K562 (cell line): ENCODE measurements around the gene NRXN3. TPM values are rescaled to one million over a fixed set of nuclear protein-coding genes. Genes with fewer than 3 reads are reported as not detected.

Experiments used
- ATAC-seq: fragments of 200-7000 bp; cut with Tn5 transposase; 3 replicates; pipeline ENCODE4 v1.9.1; 2020; ENCODE audit warnings: moderate library complexity
- BruUV-seq: library from RNA; stranded (reverse); fragments of 400-500 nt; replicated peaks from 2 replicates; lab custom pipeline; 2021; lab: Mats Ljungman, UMichigan
- CTCF ChIA-PET: fragments of 300-600 bp; formaldehyde crosslinking; extraction: SDS; loops from one replicate; lab custom pipeline; 2021; ENCODE audit warnings: low intra/inter-chr PET ratio; lab: Yijun Ruan, JAX
- POLR2A ChIA-PET: fragments of 300-600, 350-650 bp; sonication (Branson Sonifier 250); formaldehyde crosslinking; extraction: SDS; loops from one replicate; lab custom pipeline; 2021; ENCODE audit warnings: antibody characterized with exemption, inconsistent platforms; lab: Yijun Ruan, JAX
- DNase-seq, 4 experiments: peaks; one replicate each; pipeline versions ENCODE4 v3.0.0 to v3.0.0-alpha.2; 2011 to 2018; ENCODE audit warnings: low spot score in 3 of 4, mixed read lengths in 3 of 4; ENCODE audit errors: extremely low read depth in 1 of 4
- FAIRE-seq: peaks from 2 replicates; lab custom pipeline; 2011; peaks lifted over from hg19 to GRCh38; lab: Jason Lieb, UNC
- H2AFZ ChIP-seq: 2 replicates; pipeline ENCODE4 v1.6.0; 2011; ENCODE audit warnings: low read depth, low read length, control low read depth, inconsistent platforms
- H3K27ac ChIP-seq: fragments of 200-600 bp; 3 replicates; pipeline ENCODE4 v1.8.0; 2011; ENCODE audit warnings: low read depth, mild to moderate bottlenecking, control low read depth, inconsistent platforms, low read length, moderate library complexity, mixed read lengths; ENCODE audit errors: extremely low read depth
- H3K27me3 ChIP-seq, 2 experiments: fragments of 300-600 bp in 1 of 2; 2 replicates in 1 of 2; 3 replicates in 1 of 2; pipeline versions ENCODE4 v1.6.0 to v1.8.0; 2011; ENCODE audit warnings: inconsistent platforms in 2 of 2, low read length in 2 of 2, mild to moderate bottlenecking in 1 of 2, mixed read lengths in 1 of 2, moderate library complexity in 1 of 2; ENCODE audit not compliant: control insufficient read depth in 2 of 2, insufficient read depth in 2 of 2
- H3K36me3 ChIP-seq: fragments of 300-600 bp; 3 replicates; pipeline ENCODE4 v1.8.0; 2011; ENCODE audit warnings: mild to moderate bottlenecking, low read length, inconsistent platforms; ENCODE audit not compliant: control insufficient read depth, insufficient read depth
- H3K4me1 ChIP-seq, 2 experiments: fragments of 200-600 bp in 1 of 2; replicated peaks in 1 of 2; 2 replicates in 1 of 2; 3 replicates in 1 of 2; pipeline versions ENCODE4 v1.5.1 to v1.8.0; 2011; ENCODE audit warnings: inconsistent platforms in 2 of 2, low read length in 2 of 2, mild to moderate bottlenecking in 1 of 2, mixed read lengths in 1 of 2, moderate library complexity in 1 of 2; ENCODE audit not compliant: control insufficient read depth in 2 of 2, insufficient read depth in 2 of 2
- H3K4me2 ChIP-seq: 2 replicates; pipeline ENCODE4 v1.6.1; 2011; ENCODE audit warnings: low read length, control low read depth, inconsistent platforms, mixed read lengths; ENCODE audit not compliant: insufficient read depth
- H3K4me3 ChIP-seq: fragments of 200-600 bp; sonication (generic), shearing (Covaris generic); 2 replicates; pipeline ENCODE4 v1.5.1; 2016; ENCODE audit warnings: control low read depth, inconsistent platforms
- H3K79me2 ChIP-seq: fragments of 200-600 bp; 3 replicates; pipeline ENCODE4 v1.8.0; 2011; ENCODE audit warnings: low read length, inconsistent platforms; ENCODE audit not compliant: control insufficient read depth, insufficient read depth
- H3K9ac ChIP-seq, 2 experiments: 2 replicates each; pipeline versions ENCODE4 v1.6.0 to v1.6.1; 2011; ENCODE audit warnings: low read depth in 2 of 2, low read length in 2 of 2, control low read depth in 1 of 2, inconsistent platforms in 1 of 2, mild to moderate bottlenecking in 1 of 2, mixed read lengths in 1 of 2; ENCODE audit not compliant: insufficient read depth in 1 of 2
- H3K9me1 ChIP-seq: one replicate; pipeline ENCODE4 v1.6.0; 2011; ENCODE audit warnings: inconsistent platforms, mild to moderate bottlenecking, low read length, moderate library complexity; ENCODE audit not compliant: control insufficient read depth, insufficient read depth
- H3K9me3 ChIP-seq: replicated peaks from 2 replicates; pipeline ENCODE4 v1.5.1; 2011; ENCODE audit warnings: low read depth, low read length, inconsistent platforms; ENCODE audit not compliant: control insufficient read depth, insufficient read depth
- H4K20me1 ChIP-seq: replicated peaks from 2 replicates; pipeline ENCODE4 v1.6.1; 2011; ENCODE audit warnings: low read length, inconsistent platforms, mixed read lengths; ENCODE audit not compliant: control insufficient read depth, insufficient read depth
- DIDO1 ChIP-seq: fragments of 450-650 bp; IDR thresholded peaks from 2 replicates; pipeline ENCODE4 v1.6.1; 2016; ENCODE audit warnings: low read depth, missing biosample characterization, missing genetic modification characterization
- ESRRA ChIP-seq: fragments of 450-650 bp; IDR thresholded peaks from 2 replicates; pipeline ENCODE4 v1.6.1; 2014; ENCODE audit warnings: low read depth, mild to moderate bottlenecking, moderate library complexity, borderline replicate concordance
- NRF1 ChIP-seq, 2 experiments: fragments of 450-650 bp; IDR thresholded peaks in 1 of 2; conservative IDR thresholded peaks in 1 of 2; 2 replicates each; pipeline ENCODE4 v1.6.1; 2014; ENCODE audit warnings: mild to moderate bottlenecking in 2 of 2
- RAD21 ChIP-seq, 2 experiments: fragments of 250-450 bp in 1 of 2; fragments of 450-650 bp in 1 of 2; sonication (Bioruptor Pico) in 1 of 2; formaldehyde crosslinking in 1 of 2; IDR thresholded peaks in 1 of 2; conservative IDR thresholded peaks in 1 of 2; 2 replicates each; pipeline versions ENCODE4 v1.4.0 to v1.8.0; 2020 to 2022; ENCODE audit warnings: mild to moderate bottlenecking in 2 of 2, moderate library complexity in 1 of 2
- SMAD3 ChIP-seq: fragments of 450-650 bp; formaldehyde crosslinking; conservative IDR thresholded peaks from 2 replicates; pipeline ENCODE4 v1.4.0; 2020; ENCODE audit warnings: mild to moderate bottlenecking
- TEAD1 ChIP-seq, 2 experiments: fragments of 450-650 bp in 1 of 2; sonication (generic) in 1 of 2; formaldehyde crosslinking; IDR thresholded peaks; 2 replicates each; pipeline versions ENCODE4 v1.4.0 to v1.8.0; 2020 to 2022; ENCODE audit warnings: mild to moderate bottlenecking in 2 of 2, missing genetic modification reagents in 1 of 2
- TEAD2 ChIP-seq: fragments of 450-650 bp; IDR thresholded peaks from 2 replicates; pipeline ENCODE4 v1.6.1; 2016; ENCODE audit warnings: missing genetic modification characterization, control low read depth, missing compliant biosample characterization
- TEAD4 ChIP-seq, 2 experiments: sonication (generic) in 1 of 2; formaldehyde crosslinking in 1 of 2; IDR thresholded peaks; 2 replicates each; pipeline versions ENCODE4 v1.6.1 to v1.8.0; 2012 to 2022; ENCODE audit warnings: borderline replicate concordance in 1 of 2, inconsistent platforms in 1 of 2, low read length in 1 of 2, mild to moderate bottlenecking in 1 of 2, missing genetic modification reagents in 1 of 2
- ZNF347 ChIP-seq: fragments of 450-650 bp; formaldehyde crosslinking; IDR thresholded peaks from 2 replicates; pipeline ENCODE4 v1.4.0; 2020; ENCODE audit warnings: low read depth, mild to moderate bottlenecking, moderate library complexity
- ZNF511 ChIP-seq: sonication (generic); formaldehyde crosslinking; IDR thresholded peaks from 2 replicates; pipeline ENCODE4 v1.8.0; 2022; ENCODE audit warnings: mild to moderate bottlenecking, missing genetic modification reagents
- WGBS: fragments of 100-300 bp; shearing (Covaris generic); methylation state at CpG from one replicate; pipeline ENCODE4 v1.1.6; 2016; ENCODE audit warnings: low coverage, mixed read lengths; ENCODE audit not compliant: insufficient coverage; ENCODE audit errors: missing lambda C conversion rate; 5-methylcytosine and 5-hydroxymethylcytosine counted together
- in situ Hi-C: fragments of 300-500 bp; cut with MboI; formaldehyde crosslinking; loops from 4 replicates; pipeline ENCODE4 v1.15.0; 2018; ENCODE audit warnings: inconsistent platforms, mixed read lengths
- intact Hi-C: fragments of 100-400 bp; cut with micrococcal nuclease; formaldehyde crosslinking; loops from 2 replicates; pipeline ENCODE4 v1.14.2; 2022
- polyA plus RNA-seq, 8 experiments: library from polyadenylated mRNA; depleted of rRNA in 4 of 8; stranded (reverse) in 5 of 8; unstranded in 3 of 8; fragments of >200 nt; fragmentation: Nextera tagmentation in 2 of 8; fragmentation: Illumina TruSeq in 1 of 8; extraction: Ambion mirVana in 2 of 8; extraction: Trizol in 1 of 8; gene quantifications; 2 replicates each; pipeline versions ENCODE4 v1.2.1 to v1.2.3, GENCODE V29; 2011 to 2014; ENCODE audit warnings: inconsistent platforms in 1 of 8, missing spikeins in 1 of 8
- total RNA-seq, 7 experiments: library from RNA; depleted of rRNA in 6 of 7; stranded (reverse); fragments of >200 nt in 6 of 7; fragmentation: Illumina TruSeq in 2 of 7; extraction: Trizol in 2 of 7; gene quantifications; 2 replicates each; pipeline versions ENCODE4 v1.2.1 to v1.2.3, GENCODE V29; 2011 to 2021; ENCODE audit warnings: low replicate concordance in 1 of 7
- TF ChIP-seq, protein P1 (sequence below), 2 experiments: IDR thresholded peaks; 2 replicates each; pipeline ENCODE4 v1.6.1; 2012; ENCODE audit warnings: improper control_type of control experiment in 2 of 2, low read depth in 2 of 2, low read length in 2 of 2, borderline replicate concordance in 1 of 2
- TF ChIP-seq, protein P2 (sequence below): fragments of 250-450 bp; sonication (Bioruptor Pico); IDR thresholded peaks from 2 replicates; pipeline ENCODE4 v1.8.0; 2022; ENCODE audit warnings: inconsistent platforms, mild to moderate bottlenecking, moderate library complexity, borderline replicate concordance
- TF ChIP-seq, protein P3 (sequence below), 3 experiments: IDR thresholded peaks in 2 of 3; conservative IDR thresholded peaks in 1 of 3; 2 replicates each; pipeline ENCODE4 v1.5.1; 2011 to 2012; ENCODE audit warnings: low read length in 3 of 3, mild to moderate bottlenecking in 3 of 3, control low read depth in 2 of 3, improper control_type of control experiment in 1 of 3, inconsistent platforms in 1 of 3, low read depth in 1 of 3, mixed read lengths in 1 of 3, moderate library complexity in 1 of 3; ENCODE audit not compliant: insufficient read depth in 2 of 3

NRXN3 gene
- total and polyA plus RNA-seq, 9 of the 15 experiments (the other 6 are each of a cell fraction or from before 2014, with no cell fraction given): 0.09 TPM; not detected in 8

DNA sequence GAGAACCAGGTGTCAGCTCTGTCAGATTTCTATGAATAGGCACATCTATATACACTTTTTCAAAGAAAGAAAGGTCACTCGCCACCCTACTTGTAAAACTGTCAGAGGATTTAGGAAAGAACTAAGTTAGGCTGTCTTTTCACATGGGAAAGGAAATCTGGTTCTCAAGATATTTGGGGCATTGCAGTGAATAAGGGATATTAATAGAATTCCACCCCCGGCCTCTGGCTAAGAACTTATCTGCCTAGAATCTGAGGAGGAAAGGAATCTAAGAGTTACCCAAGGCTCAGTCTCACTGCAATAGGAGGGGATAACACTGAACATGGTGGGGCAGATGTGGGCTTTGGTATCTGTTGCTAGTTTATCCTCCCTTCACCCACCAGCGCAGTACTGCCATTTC, 677.6 kb downstream of the NRXN3 start (continued):
- TF ChIP-seq, protein P1, sequence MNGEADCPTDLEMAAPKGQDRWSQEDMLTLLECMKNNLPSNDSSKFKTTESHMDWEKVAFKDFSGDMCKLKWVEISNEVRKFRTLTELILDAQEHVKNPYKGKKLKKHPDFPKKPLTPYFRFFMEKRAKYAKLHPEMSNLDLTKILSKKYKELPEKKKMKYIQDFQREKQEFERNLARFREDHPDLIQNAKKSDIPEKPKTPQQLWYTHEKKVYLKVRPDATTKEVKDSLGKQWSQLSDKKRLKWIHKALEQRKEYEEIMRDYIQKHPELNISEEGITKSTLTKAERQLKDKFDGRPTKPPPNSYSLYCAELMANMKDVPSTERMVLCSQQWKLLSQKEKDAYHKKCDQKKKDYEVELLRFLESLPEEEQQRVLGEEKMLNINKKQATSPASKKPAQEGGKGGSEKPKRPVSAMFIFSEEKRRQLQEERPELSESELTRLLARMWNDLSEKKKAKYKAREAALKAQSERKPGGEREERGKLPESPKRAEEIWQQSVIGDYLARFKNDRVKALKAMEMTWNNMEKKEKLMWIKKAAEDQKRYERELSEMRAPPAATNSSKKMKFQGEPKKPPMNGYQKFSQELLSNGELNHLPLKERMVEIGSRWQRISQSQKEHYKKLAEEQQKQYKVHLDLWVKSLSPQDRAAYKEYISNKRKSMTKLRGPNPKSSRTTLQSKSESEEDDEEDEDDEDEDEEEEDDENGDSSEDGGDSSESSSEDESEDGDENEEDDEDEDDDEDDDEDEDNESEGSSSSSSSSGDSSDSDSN (IDR thresholded peaks at IDR 0.05; ENCODE audit: borderline replicate concordance in 1 of 2, low read depth in 2 of 2, low read length in 2 of 2): no peak
- no peak for TF ChIP-seq ZNF347 (CRISPR knock-in tag)
- TF ChIP-seq, all 486 proteins: peak for 0

- CTCF ChIA-PET: no interaction called here
- no peak overlapping the region for H3K4me2 ChIP-seq
- H3K9me3 ChIP-seq: no peaks in the 10 kb centered on the region
- no peaks in the 10 kb centered on the region for H3K79me2 ChIP-seq
- H3K36me3 ChIP-seq: no peaks in the 10 kb centered on the region
- peak; percentile 19 to 48 (median 24) for DNase-seq
- WGBS: 0% methylated on average over 6 of the region's 6 CpGs
- H2AFZ ChIP-seq: no peak overlapping the region
- peak; percentile 76 for ATAC-seq
- peak; percentile 11 for FAIRE-seq
- no peaks in the 10 kb centered on the region for H3K9me1 ChIP-seq
- H3K4me1 ChIP-seq: no peaks in the 10 kb centered on the region
- H3K27ac ChIP-seq: no peak overlapping the region
- no TSS peak for BruUV-seq
- H3K9ac ChIP-seq: no peak overlapping the region
- H3K4me3 ChIP-seq: no peak overlapping the region
- H4K20me1 ChIP-seq: no peaks in the 10 kb centered on the region
- intact Hi-C loops (no loop called here), in situ Hi-C loops (no loop called here)
- no peaks in the 10 kb centered on the region for H3K27me3 ChIP-seq
- POLR2A ChIA-PET: no interaction called here
- TF ChIP-seq DIDO1 (tag) (no peak), TEAD4 (IDR thresholded peaks at IDR 0.05; ENCODE audit: low read length) (peak; percentile 79), TEAD4 (CRISPR knock-in tag; IDR thresholded peaks at IDR 0.05; ENCODE audit: borderline replicate concordance) (no peak), ESRRA (no peak), RAD21 (CRISPR knock-in tag; conservative IDR thresholded peaks at IDR 0.05 in 1 of 2, IDR thresholded peaks at IDR 0.05 in 1 of 2) (peak in 1 of 2 experiments; percentile 34; a peak in 1 of 4 replicates), SMAD3 (no peak), TEAD1 (CRISPR knock-in tag; IDR thresholded peaks at IDR 0.05) (peak; percentile 97 to 99), NRF1 (conservative IDR thresholded peaks at IDR 0.05 in 1 of 2, IDR thresholded peaks at IDR 0.05 in 1 of 2) (no peak), ZNF511 (CRISPR knock-in tag) (no peak), TEAD2 (tag) (peak; percentile 97)
- TF ChIP-seq, protein P2, sequence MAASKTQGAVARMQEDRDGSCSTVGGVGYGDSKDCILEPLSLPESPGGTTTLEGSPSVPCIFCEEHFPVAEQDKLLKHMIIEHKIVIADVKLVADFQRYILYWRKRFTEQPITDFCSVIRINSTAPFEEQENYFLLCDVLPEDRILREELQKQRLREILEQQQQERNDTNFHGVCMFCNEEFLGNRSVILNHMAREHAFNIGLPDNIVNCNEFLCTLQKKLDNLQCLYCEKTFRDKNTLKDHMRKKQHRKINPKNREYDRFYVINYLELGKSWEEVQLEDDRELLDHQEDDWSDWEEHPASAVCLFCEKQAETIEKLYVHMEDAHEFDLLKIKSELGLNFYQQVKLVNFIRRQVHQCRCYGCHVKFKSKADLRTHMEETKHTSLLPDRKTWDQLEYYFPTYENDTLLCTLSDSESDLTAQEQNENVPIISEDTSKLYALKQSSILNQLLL: no peak
- TF ChIP-seq, protein P3, sequence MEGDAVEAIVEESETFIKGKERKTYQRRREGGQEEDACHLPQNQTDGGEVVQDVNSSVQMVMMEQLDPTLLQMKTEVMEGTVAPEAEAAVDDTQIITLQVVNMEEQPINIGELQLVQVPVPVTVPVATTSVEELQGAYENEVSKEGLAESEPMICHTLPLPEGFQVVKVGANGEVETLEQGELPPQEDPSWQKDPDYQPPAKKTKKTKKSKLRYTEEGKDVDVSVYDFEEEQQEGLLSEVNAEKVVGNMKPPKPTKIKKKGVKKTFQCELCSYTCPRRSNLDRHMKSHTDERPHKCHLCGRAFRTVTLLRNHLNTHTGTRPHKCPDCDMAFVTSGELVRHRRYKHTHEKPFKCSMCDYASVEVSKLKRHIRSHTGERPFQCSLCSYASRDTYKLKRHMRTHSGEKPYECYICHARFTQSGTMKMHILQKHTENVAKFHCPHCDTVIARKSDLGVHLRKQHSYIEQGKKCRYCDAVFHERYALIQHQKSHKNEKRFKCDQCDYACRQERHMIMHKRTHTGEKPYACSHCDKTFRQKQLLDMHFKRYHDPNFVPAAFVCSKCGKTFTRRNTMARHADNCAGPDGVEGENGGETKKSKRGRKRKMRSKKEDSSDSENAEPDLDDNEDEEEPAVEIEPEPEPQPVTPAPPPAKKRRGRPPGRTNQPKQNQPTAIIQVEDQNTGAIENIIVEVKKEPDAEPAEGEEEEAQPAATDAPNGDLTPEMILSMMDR (IDR thresholded peaks at IDR 0.05 in 2 of 3, conservative IDR thresholded peaks at IDR 0.05 in 1 of 3; ENCODE audit: insufficient read depth in 2 of 3, low read depth in 1 of 3, low read length in 3 of 3): peak; percentile 42 to 72 (median 58)
Observed at GRCh38 chr14:78848234-78848820, 678.2 kb downstream of the NRXN3 start.
